GM18858 (cell line): ENCODE results near the gene GCHFR.

Source experiments
- ATAC-seq: cut with Tn5 transposase; IDR thresholded peaks from one replicate; pipeline ENCODE4 v1.9.1; 2021; ENCODE audit not compliant: unreplicated experiment

GCHFR gene

GRCh38 chr15:40775740-40776536 is 12.1 kb downstream of the GCHFR start:
- no peak for ATAC-seq

GRCh38 chr15:40776537-40777141 is 12.8 kb downstream of the GCHFR start:
- no peak for ATAC-seq

GRCh38 chr15:40782609-40783227 is 18.9 kb downstream of the GCHFR start:
- ATAC-seq, result no peak

- ATAC-seq, result no peak
Measured at GRCh38 chr15:40785164-40785563, 21.3 kb downstream of the GCHFR start.

GRCh38 chr15:40785814-40786213 is 21.9 kb downstream of the GCHFR start:
- no peak for ATAC-seq

- ATAC-seq, result no peak
Measured at GRCh38 chr15:40787344-40787841, 23.5 kb downstream of the GCHFR start.

- ATAC-seq, result no peak
Measured at GRCh38 chr15:40787991-40788390, 24.1 kb downstream of the GCHFR start.

- no peak for ATAC-seq
Measured at GRCh38 chr15:40789119-40789518, 25.3 kb downstream of the GCHFR start.

GRCh38 chr15:40789999-40790398 is 26.1 kb downstream of the GCHFR start:
- ATAC-seq, result no peak

GRCh38 chr15:40790718-40791117 is 26.9 kb downstream of the GCHFR start:
- no peak for ATAC-seq

- no peak for ATAC-seq
Measured at GRCh38 chr15:40792394-40792793, 28.5 kb downstream of the GCHFR start.

GRCh38 chr15:40793216-40793989 is 29.5 kb downstream of the GCHFR start:
- no peak for ATAC-seq

GRCh38 chr15:40796041-40796440 is 32.2 kb downstream of the GCHFR start:
- no peak for ATAC-seq

- ATAC-seq, result no peak
Measured at GRCh38 chr15:40796512-40796911, 32.6 kb downstream of the GCHFR start.

- ATAC-seq, result no peak
Measured at GRCh38 chr15:40799523-40799922, 35.7 kb downstream of the GCHFR start.

- no peak for ATAC-seq
Measured at GRCh38 chr15:40803076-40803475, 39.2 kb downstream of the GCHFR start.

GRCh38 chr15:40803688-40804087 is 39.8 kb downstream of the GCHFR start:
- no peak for ATAC-seq

- ATAC-seq, result peak; percentile 2
Measured at GRCh38 chr15:40806672-40807027, 42.8 kb downstream of the GCHFR start.

GRCh38 chr15:40807028-40807887 is 43.4 kb downstream of the GCHFR start, which contains the start of the genes DNAJC17 and ZFYVE19:
TSS of gene DNAJC17 (minus strand) at chr15:40807473. CDS start at chr15:40807446, 27 bp downstream.
TSS of gene ZFYVE19 (plus strand) at chr15:40807089. CDS start at chr15:40807590, 501 bp downstream.
- ATAC-seq, result peak; percentile 90

- ATAC-seq, result no peak
Measured at GRCh38 chr15:40807888-40808461, 44.1 kb downstream of the GCHFR start.
